DMS53 treated with DMSO at 0.1 percent for 48 hours (cell line): Measurements from ENCODE around the gene KCTD12.
A peak's percentile ranks its signal among the peaks of the same experiment; 100 is the strongest.

Experiments
- DNase-seq: peaks from one replicate; lab custom pipeline; 2025; ENCODE audit not compliant: unreplicated experiment; lab: John Stamatoyannopoulos, UW

KCTD12 gene

GRCh38 chr13:76860706-76861105, 25.5 kb downstream of the KCTD12 start:
- DNase-seq, result no peak

GRCh38 chr13:76854894-76855293, 31.3 kb downstream of the KCTD12 start:
- DNase-seq, result no peak

GRCh38 chr13:76853921-76854608, 32.1 kb downstream of the KCTD12 start:
- DNase-seq, result no peak

- DNase-seq, result no peak
Measured at GRCh38 chr13:76853481-76853880, 32.7 kb downstream of the KCTD12 start.

- DNase-seq, result no peak
Measured at GRCh38 chr13:76852986-76853385, 33.2 kb downstream of the KCTD12 start.

- DNase-seq, result no peak
Measured at GRCh38 chr13:76851961-76852360, 34.2 kb downstream of the KCTD12 start.

- no peak for DNase-seq
Measured at GRCh38 chr13:76849493-76849892, 36.7 kb downstream of the KCTD12 start.

GRCh38 chr13:76848596-76848995, 37.6 kb downstream of the KCTD12 start:
- DNase-seq, result no peak

- DNase-seq, result no peak
Measured at GRCh38 chr13:76846363-76846762, 39.8 kb downstream of the KCTD12 start.

GRCh38 chr13:76845865-76846264, 40.3 kb downstream of the KCTD12 start:
- no peak for DNase-seq

- DNase-seq, result no peak
Measured at GRCh38 chr13:76845367-76845766, 40.8 kb downstream of the KCTD12 start.

- no peak for DNase-seq
Measured at GRCh38 chr13:76837801-76838200, 48.4 kb downstream of the KCTD12 start.

GRCh38 chr13:76836311-76836710, 49.9 kb downstream of the KCTD12 start:
- no peak for DNase-seq

- no peak for DNase-seq
Measured at GRCh38 chr13:76833441-76833954, 52.7 kb downstream of the KCTD12 start.

GRCh38 chr13:76832258-76832988, 53.8 kb downstream of the KCTD12 start:
- DNase-seq, result peak; percentile 55

- no peak for DNase-seq
Measured at GRCh38 chr13:76830805-76831204, 55.4 kb downstream of the KCTD12 start.
